GM23248 (cell line): ENCODE data around the gene P2RX2.

Source experiments
- EZH2 ChIP-seq: fragments of 200-600 bp; sonication (generic); IDR thresholded peaks from 2 replicates; pipeline ENCODE4 v1.6.1; 2018; ENCODE audit warnings: antibody characterized with exemption, mild to moderate bottlenecking; ENCODE audit not compliant: insufficient read depth, poor library complexity, severe bottlenecking
- EZH2phosphoT487 ChIP-seq: fragments of 200-600 bp; sonication (generic); IDR thresholded peaks from 2 replicates; pipeline ENCODE4 v1.6.1; 2018; ENCODE audit warnings: antibody characterized with exemption, moderate library complexity, mild to moderate bottlenecking, low read depth; ENCODE audit not compliant: insufficient read depth

DNA sequence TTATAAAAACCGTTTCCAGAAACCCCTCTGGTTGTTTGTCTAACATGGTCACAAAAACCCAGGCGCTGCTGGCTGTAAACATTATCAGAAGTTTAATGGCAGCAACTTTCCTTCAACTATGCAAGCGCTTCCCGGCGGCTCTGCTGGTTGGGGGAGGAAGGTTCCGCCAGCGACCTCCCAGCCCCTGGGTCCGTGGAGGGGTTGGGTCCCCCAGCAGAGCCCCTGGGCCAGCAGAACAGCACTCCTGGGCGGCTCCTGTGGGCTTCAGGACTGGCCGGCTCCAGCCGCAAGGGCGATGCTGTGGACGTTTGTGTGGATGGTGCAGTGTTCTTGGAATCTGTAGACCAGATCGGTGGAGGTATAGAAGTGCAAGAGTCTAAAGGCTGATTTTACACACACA, 34.1 kb upstream of the P2RX2 start:
- TF ChIP-seq EZH2phosphoT487 (no peak), EZH2 (no peak)
